Breast epithelium (tissue), 4 donors: ENCODE data around the gene FIP1L1. TPM values are rescaled to one million over a fixed set of nuclear protein-coding genes. Genes with fewer than 3 reads are reported as not detected.

Experiments used
- DNase-seq, 2 donors: peaks; one replicate each; pipeline ENCODE4 v3.0.0-alpha.2; 2019; ENCODE audit warnings: low spot score in 2 of 2
- H3K27ac ChIP-seq, 2 donors: fragments of 200-600 bp; sonication (generic) in 1 of 2; one replicate each; pipeline ENCODE4 v1.5.1; 2016 to 2019; ENCODE audit warnings: mild to moderate bottlenecking in 1 of 2
- H3K27me3 ChIP-seq, 2 donors: fragments of 200-600 bp; sonication (generic) in 1 of 2; one replicate each; pipeline versions ENCODE4 v1.5.1 to v1.6.0; 2017 to 2019; ENCODE audit warnings: control low read depth in 1 of 2, mild to moderate bottlenecking in 1 of 2
- H3K36me3 ChIP-seq: fragments of 200-600 bp; one replicate; pipeline ENCODE4 v1.5.1; 2019
- H3K4me1 ChIP-seq, 2 donors: fragments of 200-600 bp; sonication (generic); one replicate each; pipeline ENCODE4 v1.5.1; 2016 to 2019; ENCODE audit warnings: control low read depth in 1 of 2
- H3K4me3 ChIP-seq, 3 donors: fragments of 200-600 bp; sonication (generic); 1 replicate in 2 of 3; 2 replicates in 1 of 3; pipeline ENCODE4 v1.5.1; 2016 to 2019; ENCODE audit warnings: mild to moderate bottlenecking in 3 of 3, moderate library complexity in 2 of 3
- H3K9me3 ChIP-seq, 2 donors: fragments of 200-600 bp; sonication (generic) in 1 of 2; one replicate each; pipeline ENCODE4 v1.5.1; 2016 to 2019; ENCODE audit warnings: control low read depth in 1 of 2
- CTCF ChIP-seq, 3 donors: fragments of 450-650 bp; IDR thresholded peaks; one replicate each; pipeline ENCODE4 v1.5.1; 2016 to 2017; ENCODE audit warnings: antibody characterized with exemption in 3 of 3, mild to moderate bottlenecking in 3 of 3, moderate library complexity in 3 of 3
- POLR2A ChIP-seq: fragments of 450-650 bp; IDR thresholded peaks from one replicate; pipeline ENCODE4 v1.6.1; 2016; ENCODE audit warnings: antibody characterized with exemption, mild to moderate bottlenecking, moderate library complexity
- POLR2AphosphoS5 ChIP-seq, 3 donors: sonication (generic); formaldehyde crosslinking; IDR thresholded peaks; one replicate each; pipeline ENCODE4 v1.6.1; 2017; ENCODE audit warnings: antibody characterized with exemption in 3 of 3
- intact Hi-C: fragments of 100-400 bp; cut with DNase I; formaldehyde crosslinking; loops from one replicate; pipeline ENCODE4 v1.15.1; 2023; ENCODE audit warnings: low total_unique reads
- total RNA-seq, 3 donors: library from RNA; depleted of rRNA; stranded (reverse); fragments of >200 nt; gene quantifications; one replicate each; pipeline ENCODE4 v1.1.0, GENCODE V29; 2016

Gene FIP1L1
- total RNA-seq, 3 donors from 2014 or later, result 43.7 to 67.5 (median 52.4) TPM

GRCh38 chr4:53479736-53480525 lies 102.5 kb downstream of the FIP1L1 start:
- Histone ChIP-seq H3K27ac (no peak overlapping the region), H3K27me3 (no peaks in the 10 kb centered on the region), H3K4me1 (no peaks in the 10 kb centered on the region), H3K4me3 (no peak overlapping the region), H3K9me3 (no peaks in the 10 kb centered on the region), H3K36me3 (no peaks in the 10 kb centered on the region)
- no peak for DNase-seq
- TF ChIP-seq POLR2A (no peak), POLR2AphosphoS5 (IDR thresholded peaks at IDR 0.05) (no peak), CTCF (IDR thresholded peaks at IDR 0.05) (no peak)
- intact Hi-C loops, result no loop called here

- H3K9me3 ChIP-seq, result no peaks in the 10 kb centered on the region
- intact Hi-C loops, result no loop called here
- no peaks in the 10 kb centered on the region for H3K4me1 ChIP-seq
- DNase-seq, result no peak
- no peak for TF ChIP-seq CTCF (IDR thresholded peaks at IDR 0.05)
- TF ChIP-seq POLR2AphosphoS5 (IDR thresholded peaks at IDR 0.05), result no peak
- TF ChIP-seq POLR2A, result no peak
- H3K36me3 ChIP-seq, result no peaks in the 10 kb centered on the region
- H3K4me3 ChIP-seq, result no peak overlapping the region
- H3K27me3 ChIP-seq, result no peaks in the 10 kb centered on the region
- H3K27ac ChIP-seq, result no peak overlapping the region
These were observed 103.5 kb downstream of the FIP1L1 start for GRCh38 chr4:53480909-53481308.

- TF ChIP-seq POLR2AphosphoS5 (IDR thresholded peaks at IDR 0.05) (no peak), CTCF (IDR thresholded peaks at IDR 0.05) (no peak), POLR2A (no peak)
- Histone ChIP-seq H3K9me3 (no peaks in the 10 kb centered on the region), H3K4me1 (no peaks in the 10 kb centered on the region), H3K27ac (no peak overlapping the region), H3K4me3 (no peak overlapping the region), H3K27me3 (no peaks in the 10 kb centered on the region), H3K36me3 (no peaks in the 10 kb centered on the region)
- no peak for DNase-seq
- intact Hi-C loops, result no loop called here
These were observed 104.1 kb downstream of the FIP1L1 start for GRCh38 chr4:53481586-53481985.

- H3K27me3 ChIP-seq, result no peaks in the 10 kb centered on the region
- no peak overlapping the region for H3K27ac ChIP-seq
- intact Hi-C loops, result no loop called here
- no peak overlapping the region for H3K4me3 ChIP-seq
- no peaks in the 10 kb centered on the region for H3K9me3 ChIP-seq
- H3K4me1 ChIP-seq, result no peaks in the 10 kb centered on the region
- no peaks in the 10 kb centered on the region for H3K36me3 ChIP-seq
- no peak for DNase-seq
- TF ChIP-seq POLR2AphosphoS5 (IDR thresholded peaks at IDR 0.05) (no peak), POLR2A (no peak), CTCF (IDR thresholded peaks at IDR 0.05) (no peak)
These were observed 105.8 kb downstream of the FIP1L1 start for GRCh38 chr4:53483250-53483649.

- TF ChIP-seq POLR2A (no peak), POLR2AphosphoS5 (IDR thresholded peaks at IDR 0.05) (no peak), CTCF (IDR thresholded peaks at IDR 0.05) (no peak)
- Histone ChIP-seq H3K27me3 (no peaks in the 10 kb centered on the region), H3K4me3 (no peak overlapping the region), H3K4me1 (no peaks in the 10 kb centered on the region), H3K36me3 (no peaks in the 10 kb centered on the region), H3K27ac (peak overlapping the region in 1 of 2 donors; percentile 29), H3K9me3 (no peaks in the 10 kb centered on the region)
- intact Hi-C loops, result loop anchor here (5.0 kb wide), 1 partner anchor 388 kb away; no protein-coding TSS in a partner anchor
- no peak for DNase-seq
These were observed 107.6 kb downstream of the FIP1L1 start for GRCh38 chr4:53484911-53485657.
